A375 (cell line): Measurements from ENCODE around the gene GNGT2. TPM values are rescaled to one million over a fixed set of nuclear protein-coding genes. Genes with fewer than 3 reads are reported as not detected.

Source experiments
- total RNA-seq: library from RNA; depleted of rRNA; stranded (reverse); fragments of >200 nt; shearing (Covaris generic); gene quantifications from 2 replicates; pipeline ENCODE4 v1.2.3, GENCODE V29; 2014; rRNA removed

GNGT2 gene
- 0.27 and 0.38 TPM in 2 replicates for total RNA-seq

GRCh38 chr17:49210158-49211029, at the start of gene GNGT2, which contains the start of gene ABI3:
GNGT2 (minus strand) TSS chr17:49210574; CDS start chr17:49207422, 3,152 bp downstream.
ABI3 (plus strand) TSS chr17:49210707; CDS start chr17:49210725, 18 bp downstream.

GRCh38 chr17:49230636-49231562, 20.5 kb upstream of the GNGT2 start, which contains the start of gene PHOSPHO1:
PHOSPHO1 (minus strand) TSS chr17:49230787; CDS start chr17:49226691, 4,096 bp downstream.

Other genes with a start within 250 kb of the GNGT2 start
- not detected in 2 replicates for gene GIP, start 242.0 kb downstream of the GNGT2 start, total RNA-seq
- 27.7 and 27.8 TPM in 2 replicates for gene IGF2BP1, start 213.2 kb downstream of the GNGT2 start, total RNA-seq
- gene B4GALNT2, start 77.8 kb downstream of the GNGT2 start, total RNA-seq: not detected in 2 replicates
- gene ABI3, start 133 bp upstream of the GNGT2 start, total RNA-seq: 0.27 TPM in 1 of 2 replicates, not detected in the other
- gene PHOSPHO1, start 20.2 kb upstream of the GNGT2 start, total RNA-seq: 0.34 TPM in 1 of 2 replicates, not detected in the other
- gene ZNF652, start 151.7 kb upstream of the GNGT2 start, total RNA-seq: 8.8 and 10.1 TPM in 2 replicates
- 202 and 221 TPM in 2 replicates for gene PHB1, start 204.3 kb upstream of the GNGT2 start, total RNA-seq